ENCODE measurements around the gene RTCB.
A peak's percentile ranks its signal among the peaks of the same experiment; 100 is the strongest.
"Not testable (repeated sequence)": the region's sequence is repeated elsewhere in the genome, so short reads cannot be mapped to it uniquely, and the experiment has no call there.

Gene RTCB

DNA sequence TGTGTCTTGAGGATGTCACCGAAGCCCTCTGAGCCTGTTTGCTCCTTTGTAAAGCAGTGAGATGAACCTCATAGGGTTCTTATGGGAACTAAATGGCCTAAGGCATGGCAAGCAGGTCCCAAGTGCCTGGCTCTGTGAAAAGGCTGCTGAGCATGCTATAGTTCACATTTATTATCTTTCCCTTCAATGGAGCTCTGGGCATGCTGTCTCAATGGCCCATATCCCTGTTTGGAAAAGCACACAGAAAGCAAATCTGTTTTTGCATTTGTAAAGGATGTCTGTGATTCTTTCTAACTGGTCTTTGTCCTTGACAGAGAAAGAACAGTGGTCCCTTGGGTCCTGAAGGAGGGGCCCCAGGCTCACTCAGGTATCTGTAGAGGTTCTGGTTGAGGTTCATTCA is 26.4 kb downstream of the RTCB start:
- no peak for DNase-seq

- DNase-seq, result no peak
These were observed 31.1 kb downstream of the RTCB start for GRCh38 chr22:32380991-32381390.

GRCh38 chr22:32378707-32379272 is 33.3 kb downstream of the RTCB start:
- DNase-seq, result no peak

DNA sequence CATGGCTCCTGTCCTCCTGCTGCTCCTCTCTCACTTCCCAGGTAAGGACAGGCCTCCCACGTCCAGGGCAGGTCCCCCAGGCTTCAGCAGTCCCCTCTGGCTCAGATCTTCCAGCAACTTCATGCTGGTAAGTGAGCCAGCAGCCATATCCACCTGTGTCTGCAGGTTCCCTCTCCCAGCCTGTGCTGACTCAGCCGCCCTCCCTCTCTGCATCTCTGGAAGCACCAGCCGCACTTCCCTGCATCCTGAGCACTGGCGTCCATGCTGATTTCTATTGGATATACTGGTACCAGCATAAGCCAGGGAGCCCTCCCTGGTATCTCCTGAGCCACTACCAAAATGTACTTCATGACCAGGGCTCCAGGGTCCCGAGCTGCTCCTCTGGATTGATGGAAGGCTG is 35.4 kb downstream of the RTCB start:
- no peak for DNase-seq

DNA sequence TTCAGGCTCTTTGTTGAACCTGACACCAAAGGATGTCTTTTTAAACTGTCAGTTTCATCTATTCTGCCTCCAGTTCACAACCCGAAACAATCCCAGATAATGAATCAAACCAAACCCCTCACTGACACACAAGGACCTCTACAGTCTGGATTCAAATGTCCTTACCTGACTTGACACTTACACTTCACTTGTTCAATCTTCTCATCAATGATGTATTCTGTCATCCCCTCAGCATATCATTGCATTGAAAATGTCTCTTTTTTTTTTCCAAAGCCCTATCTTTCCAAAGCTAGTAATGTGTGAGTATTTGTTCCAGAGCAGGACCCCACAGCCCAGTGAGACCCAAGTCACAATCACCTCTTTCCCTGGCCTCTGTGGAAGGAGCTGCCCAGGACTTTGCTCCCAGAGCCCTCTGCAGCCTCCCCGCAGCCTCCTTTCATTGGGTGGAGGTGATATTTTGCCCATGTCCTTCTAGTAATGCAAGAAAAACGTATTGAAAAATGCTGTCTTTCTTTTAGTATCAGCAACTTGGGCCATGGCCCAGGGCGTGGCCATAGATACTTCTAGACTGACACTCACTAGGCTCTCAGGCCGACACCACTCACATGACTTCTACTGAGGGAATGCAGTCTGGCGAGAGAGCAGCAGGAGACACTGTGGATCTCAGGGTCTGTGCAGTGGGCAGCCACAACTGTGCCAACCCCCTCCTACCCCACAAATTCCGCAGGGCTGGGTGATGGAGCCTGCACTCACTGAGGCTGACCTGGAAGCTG is 36.2 kb downstream of the RTCB start:
- no peak for DNase-seq

- DNase-seq, result no peak
These were observed 47.8 kb downstream of the RTCB start for GRCh38 chr22:32364210-32364609.

DNA sequence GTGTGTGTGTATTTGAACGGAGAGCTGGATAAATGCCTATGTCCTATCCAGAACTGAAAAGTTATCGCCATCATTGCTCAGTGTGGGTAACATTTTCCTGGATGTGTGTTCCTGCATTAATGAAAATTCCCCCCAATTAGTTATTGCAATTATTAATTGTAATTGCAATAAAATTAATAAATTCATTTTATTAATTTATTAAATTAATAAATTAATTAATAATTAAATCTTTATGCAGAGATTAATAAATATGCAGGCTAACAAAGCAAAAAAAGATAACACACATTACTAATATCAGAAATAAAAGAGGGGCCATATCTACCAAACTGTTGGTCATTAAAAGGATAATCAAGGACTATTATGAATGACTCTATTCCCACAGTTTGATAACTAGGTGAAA is 50.8 kb downstream of the RTCB start:
- DNase-seq, result no peak

DNA sequence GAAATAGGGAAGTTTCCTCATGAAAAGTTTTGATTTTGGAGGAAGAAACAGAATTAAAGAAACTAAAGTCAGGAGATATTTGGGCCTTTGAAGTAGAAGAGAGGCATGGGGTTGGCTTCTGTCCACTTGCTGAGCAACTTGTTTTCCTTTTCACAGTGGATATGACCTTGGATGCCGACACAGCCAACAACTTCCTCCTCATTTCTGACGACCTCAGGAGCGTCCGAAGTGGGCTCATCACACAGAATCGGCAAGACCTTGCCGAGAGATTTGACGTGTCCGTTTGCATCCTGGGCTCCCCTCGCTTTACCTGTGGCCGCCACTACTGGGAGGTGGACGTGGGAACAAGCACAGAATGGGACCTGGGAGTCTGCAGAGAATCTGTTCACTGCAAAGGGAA is 52.0 kb downstream of the RTCB start:
- not testable (repeated sequence) for DNase-seq

DNA sequence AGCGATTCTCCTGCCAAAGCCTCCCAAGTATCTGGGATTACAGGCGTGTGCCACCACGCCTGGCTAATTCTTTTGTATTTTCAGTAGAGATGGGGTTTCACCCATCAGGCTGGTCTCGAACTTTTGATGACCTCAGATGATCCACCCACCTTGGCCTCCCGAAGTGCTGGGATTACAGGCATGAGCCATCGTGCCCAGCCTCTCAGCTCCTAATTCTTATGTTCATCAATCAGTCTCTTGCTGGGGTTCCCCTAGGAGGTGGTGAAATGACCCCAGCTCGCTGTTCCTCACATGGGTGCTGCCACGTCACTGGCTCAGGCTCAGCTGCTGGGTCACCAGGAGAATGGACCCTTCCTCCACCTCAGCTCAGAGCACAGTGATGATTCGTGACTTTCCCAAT is 54.5 kb downstream of the RTCB start, which contains the start of gene RFPL3:
Gene RFPL3, plus strand, starts transcription at position 301 of the 400 bp plus-strand sequence. CDS start 205 bp downstream, outside the sequence.
- peak; percentile 37 for DNase-seq

GRCh38 chr22:32355760-32356159 is 56.3 kb downstream of the RTCB start:
- DNase-seq, result no peak

- DNase-seq, result peak; percentile 41
These were observed 57.4 kb downstream of the RTCB start for GRCh38 chr22:32354360-32355351.

DNA sequence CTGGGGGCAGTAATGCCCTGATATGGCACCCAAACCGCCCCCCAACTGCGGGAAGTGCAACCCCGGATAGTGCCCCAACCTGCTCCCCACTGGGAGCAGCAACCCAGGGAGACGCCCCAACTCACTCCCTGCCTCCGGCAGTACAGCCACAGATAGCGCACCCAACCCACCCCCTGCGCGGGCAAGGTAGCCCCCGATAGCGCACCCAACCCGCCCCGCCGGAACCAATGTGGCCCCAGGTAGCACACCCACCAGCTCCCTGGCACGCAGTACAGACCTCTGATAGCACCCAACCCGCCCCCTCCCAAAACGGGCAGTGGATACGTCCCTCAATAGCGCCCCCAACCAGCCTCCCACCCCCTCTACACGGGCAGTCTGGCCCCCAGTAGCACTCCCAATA is 58.2 kb downstream of the RTCB start:
- DNase-seq, result no peak

GRCh38 chr22:32353292-32353691 is 58.8 kb downstream of the RTCB start:
- no peak for DNase-seq

DNA sequence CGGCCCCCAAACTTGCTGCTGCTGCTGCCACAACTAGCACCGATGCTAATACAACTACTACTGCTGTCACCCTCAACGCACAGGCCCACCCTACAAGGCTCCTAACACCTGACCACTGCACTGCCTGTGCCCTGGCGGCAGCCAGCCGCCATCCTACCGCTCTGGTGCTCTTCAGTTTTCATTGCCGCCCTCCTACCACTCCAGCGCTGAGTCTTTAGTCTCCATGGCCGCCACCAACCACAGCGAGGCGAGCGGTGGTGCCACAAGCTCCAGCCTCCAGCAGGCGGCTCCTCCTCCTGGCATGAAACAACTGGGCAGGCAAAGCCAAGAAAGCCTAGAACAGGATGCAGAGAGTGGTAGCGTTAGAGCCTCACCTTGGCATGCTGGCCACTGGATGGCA is 59.4 kb downstream of the RTCB start:
- no peak for DNase-seq

GRCh38 chr22:32351875-32352274 is 60.2 kb downstream of the RTCB start:
- DNase-seq, result not testable (repeated sequence)

DNA sequence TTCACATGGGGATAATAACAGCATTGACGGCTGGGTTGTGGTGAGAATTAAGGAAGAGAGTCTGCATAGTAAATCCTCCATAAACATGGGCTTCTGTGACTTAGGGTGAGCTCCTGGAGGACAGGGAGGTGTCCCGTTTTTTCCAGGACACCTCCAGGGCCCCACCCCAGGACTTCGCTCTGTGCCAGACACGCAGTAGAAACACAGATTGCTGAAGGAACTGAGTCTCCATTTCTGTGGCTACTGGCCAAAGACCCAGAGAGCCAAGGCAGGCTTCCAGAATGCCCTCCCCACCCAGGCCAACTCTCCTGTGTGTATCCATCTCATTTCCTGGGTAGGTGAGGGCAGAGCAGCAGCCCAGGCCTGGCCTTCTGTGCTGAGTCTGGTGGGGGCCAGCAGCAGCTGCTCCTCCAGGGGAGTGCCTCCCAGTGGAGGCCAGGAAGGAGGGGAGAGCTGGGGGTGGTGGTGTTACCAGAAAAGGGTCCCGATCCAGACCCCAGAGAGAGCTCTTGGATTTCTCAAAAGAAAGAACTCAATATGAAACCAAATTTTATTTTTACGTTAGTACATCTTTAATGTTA is 63.9 kb downstream of the RTCB start:
- DNase-seq, result no peak

DNA sequence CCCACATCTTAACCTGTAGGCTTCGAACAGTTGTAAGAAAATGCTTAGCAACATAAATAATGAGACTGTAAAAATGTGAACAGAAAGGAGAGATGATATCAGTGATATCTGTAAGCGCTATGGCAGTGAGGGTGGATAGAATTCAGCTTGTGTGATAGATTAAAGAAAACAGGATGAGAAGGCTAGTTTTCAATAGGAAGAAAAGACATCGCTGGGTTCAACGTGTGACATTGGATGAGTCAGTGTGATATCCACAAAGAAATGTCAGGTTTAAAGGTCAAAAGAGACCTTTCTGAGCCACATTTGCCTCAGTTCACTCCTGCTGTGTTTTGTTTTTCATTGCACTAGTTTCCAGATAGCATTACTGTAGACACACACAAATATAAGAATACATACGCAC is 68.1 kb downstream of the RTCB start:
- DNase-seq, result no peak

DNA sequence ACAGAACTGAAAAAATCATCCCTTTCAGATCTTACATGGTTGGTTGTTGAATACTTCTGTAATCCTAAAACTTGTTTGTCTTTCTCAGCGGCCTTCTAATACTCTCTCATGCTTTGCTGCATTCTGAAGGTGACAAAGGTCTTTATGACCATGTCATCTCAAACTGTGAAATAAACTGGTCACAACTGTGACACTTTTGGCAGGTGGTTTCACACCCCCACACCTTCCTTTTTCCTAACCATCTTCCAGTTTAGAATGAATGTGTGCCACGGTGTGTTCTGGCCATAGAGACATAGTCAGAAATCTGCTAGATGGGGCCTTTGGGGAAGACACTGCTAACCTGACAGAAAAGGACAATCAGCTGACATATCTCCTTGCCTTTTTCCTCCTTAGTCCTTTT is 69.1 kb downstream of the RTCB start:
- DNase-seq, result no peak

DNA sequence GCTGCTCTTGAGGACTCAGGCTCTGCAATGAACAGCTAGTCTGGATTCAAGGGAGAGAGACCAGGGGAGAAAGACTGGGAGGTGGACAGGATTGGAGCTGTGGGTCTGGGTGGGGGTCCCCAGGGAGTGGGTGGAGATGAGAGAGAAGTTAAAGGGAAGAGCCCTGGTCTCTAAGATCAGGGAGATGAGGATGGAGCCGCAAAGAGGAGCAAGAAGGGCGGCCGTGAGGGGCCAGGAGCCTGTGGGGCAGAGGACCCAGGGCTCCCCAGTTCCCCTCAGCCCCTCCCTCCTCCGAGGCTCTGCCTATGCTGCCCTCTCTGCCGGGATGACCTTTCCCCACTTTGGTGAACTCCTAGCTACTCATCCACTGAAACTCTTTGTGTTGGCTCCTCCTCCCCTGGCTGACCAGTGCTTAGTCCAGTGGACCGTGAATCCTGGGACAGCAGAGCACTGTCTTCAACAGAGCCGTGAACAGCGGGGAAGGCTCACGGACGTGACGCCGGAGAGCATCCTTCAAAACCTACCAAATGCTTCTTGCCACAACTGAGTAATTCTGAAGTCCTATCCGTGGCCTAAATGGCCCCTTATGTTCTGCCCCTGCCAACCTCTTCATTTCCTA is 70.8 kb downstream of the RTCB start:
- no peak for DNase-seq

DNA sequence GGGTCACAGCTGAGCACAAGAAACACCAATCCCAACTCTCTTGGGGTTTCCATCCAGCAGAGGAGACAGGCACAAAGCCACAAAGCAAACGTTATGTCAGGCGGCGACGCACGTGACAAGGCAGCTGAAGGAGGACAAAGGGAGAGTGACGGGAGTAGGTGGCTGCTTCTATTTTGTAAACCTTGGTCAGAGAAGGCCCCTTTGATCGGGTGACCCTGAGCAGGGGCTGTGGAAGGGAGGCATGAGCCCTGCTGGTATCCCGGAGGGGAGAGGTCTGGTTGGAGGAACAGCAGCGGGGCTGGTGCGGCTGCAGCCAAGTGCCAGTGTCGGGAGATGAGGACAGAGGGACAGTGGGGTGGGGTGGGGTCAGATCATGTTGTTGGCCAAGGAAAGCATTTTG is 71.6 kb downstream of the RTCB start:
- DNase-seq, result peak; percentile 38

GRCh38 chr22:32339190-32340012 is 72.6 kb downstream of the RTCB start:
- DNase-seq, result peak; percentile 48

GRCh38 chr22:32338757-32339156 is 73.3 kb downstream of the RTCB start:
- DNase-seq, result no peak

Data from activated CD8-positive, alpha-beta memory T cell treated with anti-CD3 and anti-CD28 coated beads for 24 hours (primary cell).